ENCODE measurements around the gene EIF6.
"Not testable (repeated sequence)": the region's sequence is repeated elsewhere in the genome, so short reads cannot be mapped to it uniquely, and the experiment has no call there.

DNA sequence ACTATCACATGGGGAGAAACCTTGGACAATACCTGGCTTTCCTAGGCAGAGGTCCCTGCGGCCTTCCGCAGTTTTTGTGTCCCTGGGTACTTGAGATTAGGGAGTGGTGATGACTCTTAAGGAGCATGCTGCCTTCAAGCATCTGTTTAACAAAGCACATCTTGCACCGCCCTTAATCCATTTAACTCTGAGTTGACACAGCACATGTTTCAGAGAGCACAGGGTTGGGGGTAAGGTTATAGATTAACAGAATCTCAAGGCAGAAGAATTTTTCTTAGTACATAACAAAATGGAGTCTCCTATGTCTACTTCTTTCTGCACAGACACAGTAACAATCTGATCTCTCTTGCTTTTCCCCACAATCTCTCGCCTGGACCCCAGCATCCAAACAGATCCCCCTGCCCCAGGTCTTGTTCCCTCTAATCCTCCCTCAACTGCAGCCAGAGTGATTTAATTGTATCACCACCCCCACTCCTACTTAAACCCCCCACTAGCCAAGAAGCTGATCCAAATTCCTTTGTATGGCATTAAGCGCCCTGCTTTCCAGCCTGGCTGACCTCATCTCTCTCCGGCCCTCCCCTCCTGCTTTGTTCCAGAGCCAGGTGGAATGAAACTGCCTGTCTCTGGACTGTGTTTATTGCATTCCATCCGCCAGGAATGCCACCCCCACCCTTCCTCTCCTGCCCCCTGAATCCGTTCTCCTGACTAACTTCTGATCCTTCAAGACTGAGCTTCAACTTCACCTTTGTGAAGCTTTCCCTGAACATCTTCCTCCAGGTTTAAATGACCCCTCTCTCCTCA lies 21.6 kb downstream of the EIF6 start:
- not testable (repeated sequence) for TF ChIP-seq TAF1 (IDR thresholded peaks at IDR 0.05; ENCODE audit: borderline replicate concordance, low read depth, low read length); POLR2A (IDR thresholded peaks at IDR 0.05; ENCODE audit: low read depth, low read length)

Data from GM12892 (cell line).